IPS DF 4.7 (cell line): Measurements from ENCODE around the gene OR51B4.
A peak's percentile ranks its signal among the peaks of the same experiment; 100 is the strongest.
"Not testable (repeated sequence)": the region's sequence is repeated elsewhere in the genome, so short reads cannot be mapped to it uniquely, and the experiment has no call there.

ENCODE experiments used
- DNase-seq: peaks from one replicate; pipeline ENCODE4 v3.0.0-alpha.2; 2013; ENCODE audit warnings: low spot score; ENCODE audit errors: extremely low read depth

The OR51B4 gene

GRCh38 chr11:5274395-5274794 lies 27.4 kb downstream of the OR51B4 start:
- no peak for DNase-seq

- no peak for DNase-seq
Measured at GRCh38 chr11:5272395-5273017, 29.2 kb downstream of the OR51B4 start.

- no peak for DNase-seq
Measured at GRCh38 chr11:5269715-5270147, 32.0 kb downstream of the OR51B4 start, which contains the start of gene HBE1. Gene HBE1, minus strand, starts transcription at chr11:5269945. Its CDS starts 55 bp downstream, at chr11:5269890.

DNA sequence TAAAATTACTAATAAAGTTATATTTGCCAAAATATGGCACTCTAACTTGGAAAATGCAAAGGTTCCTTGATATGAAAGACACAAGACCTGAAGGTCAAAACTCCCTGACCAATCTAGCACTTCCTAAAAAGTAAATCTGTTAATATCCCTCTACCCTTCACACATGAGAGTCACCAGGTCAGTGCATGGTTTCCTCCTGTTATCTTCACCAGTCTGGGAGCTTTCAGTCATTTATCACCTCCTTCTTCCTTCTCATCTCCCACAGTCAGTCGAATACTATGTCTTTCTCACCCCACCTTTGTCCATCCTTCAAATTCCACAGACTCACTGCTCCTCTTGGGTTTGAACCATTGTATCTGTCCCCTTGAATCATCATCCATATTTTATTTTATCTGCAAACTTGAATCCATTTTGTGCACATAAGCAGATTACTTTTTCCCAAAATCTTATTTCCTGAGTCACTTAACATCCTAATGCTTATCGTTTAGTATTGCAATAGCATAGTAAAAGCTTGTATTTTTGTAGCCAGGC lies 34.6 kb downstream of the OR51B4 start:
- DNase-seq: no peak

- no peak for DNase-seq
Measured at GRCh38 chr11:5266609-5267008, 35.1 kb downstream of the OR51B4 start.

GRCh38 chr11:5265832-5266231 lies 35.9 kb downstream of the OR51B4 start:
- DNase-seq: no peak

DNA sequence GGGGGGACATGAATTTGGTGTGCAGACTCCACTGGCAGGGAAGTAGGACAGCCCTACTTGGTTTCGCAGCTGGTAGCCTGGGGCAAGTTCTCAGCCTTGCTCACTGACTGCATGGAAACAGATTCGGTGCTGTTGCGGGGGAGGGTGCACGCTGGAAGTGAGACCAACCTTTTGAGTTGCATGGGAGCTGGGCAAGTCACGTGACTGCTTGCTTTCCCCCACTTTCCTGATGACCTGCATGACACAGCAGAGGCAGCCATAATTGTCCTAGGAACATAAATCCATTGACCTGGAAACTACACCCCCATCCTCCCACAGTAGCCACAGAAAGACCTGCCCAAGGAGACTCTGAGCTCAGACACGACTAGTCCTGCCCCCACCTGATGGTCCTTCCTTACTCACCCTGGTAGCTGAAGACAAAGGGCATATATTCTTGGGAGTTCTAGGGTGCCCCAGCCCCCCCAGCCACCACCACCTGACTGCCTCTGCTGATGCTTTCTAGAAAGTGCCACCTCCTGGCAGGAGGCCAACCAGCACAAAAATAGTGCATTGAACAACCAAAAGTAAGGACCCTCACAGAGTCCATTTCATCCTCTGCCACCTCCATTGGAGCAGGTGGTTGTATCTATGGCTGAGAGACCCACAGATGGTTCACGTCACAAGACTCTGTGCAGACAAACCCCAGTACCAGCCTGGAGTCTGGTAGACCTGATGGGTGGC lies 43.0 kb downstream of the OR51B4 start:
- DNase-seq: no peak

DNA sequence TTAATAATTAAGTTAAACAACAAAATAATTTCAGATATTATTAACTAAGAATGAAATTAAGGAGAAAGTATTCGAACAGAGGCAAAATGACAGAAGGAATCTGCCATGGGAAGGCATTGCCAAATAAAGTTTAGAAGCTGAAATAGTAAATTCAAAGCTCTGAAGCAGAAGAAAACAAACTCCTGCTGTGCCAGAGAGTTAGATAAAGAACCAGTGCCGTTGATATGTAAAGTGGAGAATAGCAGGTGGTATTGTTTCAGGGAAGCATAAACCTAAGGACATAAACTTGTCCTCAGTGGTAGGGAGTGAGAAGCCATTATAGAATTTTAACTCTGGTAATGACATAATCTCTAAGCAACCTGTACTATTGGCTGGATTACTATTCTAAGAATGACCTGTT lies 44.5 kb downstream of the OR51B4 start:
- DNase-seq: peak; percentile 49

- not testable (repeated sequence) for DNase-seq
Measured at GRCh38 chr11:5254646-5255413, 46.9 kb downstream of the OR51B4 start, which contains the start of gene HBG2. Gene HBG2, minus strand, starts transcription at chr11:5254781. Its CDS starts 53 bp downstream, at chr11:5254728.

DNA sequence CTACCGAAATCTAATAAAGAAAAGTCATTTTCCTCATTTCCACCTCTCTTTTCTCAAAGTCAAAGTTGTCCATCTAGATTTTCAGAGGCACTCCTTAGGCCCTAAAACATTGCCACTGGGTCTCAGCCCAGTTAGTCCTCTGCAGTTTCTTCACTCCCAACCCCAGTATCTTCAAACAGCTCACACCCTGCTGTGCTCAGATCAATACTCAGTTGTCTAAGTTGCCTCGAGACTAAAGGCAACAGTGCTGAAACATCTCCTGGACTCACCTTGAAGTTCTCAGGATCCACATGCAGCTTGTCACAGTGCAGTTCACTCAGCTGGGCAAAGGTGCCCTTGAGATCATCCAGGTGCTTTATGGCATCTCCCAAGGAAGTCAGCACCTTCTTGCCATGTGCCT lies 47.7 kb downstream of the OR51B4 start:
- DNase-seq: not testable (repeated sequence)

GRCh38 chr11:5253440-5253839 lies 48.3 kb downstream of the OR51B4 start:
- not testable (repeated sequence) for DNase-seq

DNA sequence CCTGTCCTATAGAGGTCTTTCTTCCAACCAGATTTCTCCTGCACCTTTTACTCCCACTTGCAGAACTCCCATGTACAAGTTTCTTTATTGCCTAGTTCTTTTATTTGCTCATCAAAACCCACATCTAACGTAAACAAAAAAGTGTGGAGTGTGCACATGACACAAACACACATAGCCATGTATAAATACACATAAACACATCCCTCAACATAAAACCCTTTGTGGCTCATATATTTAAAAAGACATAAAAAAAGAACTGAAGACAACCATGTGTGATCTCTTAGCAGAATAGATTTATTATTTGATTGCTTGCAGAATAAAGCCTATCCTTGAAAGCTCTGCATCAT lies 48.9 kb downstream of the OR51B4 start:
- no peak for DNase-seq

- DNase-seq: no peak
Measured at GRCh38 chr11:5252192-5252918, 49.4 kb downstream of the OR51B4 start.

GRCh38 chr11:5251746-5252145 lies 50.0 kb downstream of the OR51B4 start:
- no peak for DNase-seq
